LoVo (cell line): ENCODE results near the gene NR2C1.
A peak's percentile ranks its signal among the peaks of the same experiment; 100 is the strongest.

ENCODE experiments used
- DNase-seq: peaks from one replicate; pipeline ENCODE4 v3.0.0-alpha.2; 2016; ENCODE audit warnings: low spot score

NR2C1 gene

DNA sequence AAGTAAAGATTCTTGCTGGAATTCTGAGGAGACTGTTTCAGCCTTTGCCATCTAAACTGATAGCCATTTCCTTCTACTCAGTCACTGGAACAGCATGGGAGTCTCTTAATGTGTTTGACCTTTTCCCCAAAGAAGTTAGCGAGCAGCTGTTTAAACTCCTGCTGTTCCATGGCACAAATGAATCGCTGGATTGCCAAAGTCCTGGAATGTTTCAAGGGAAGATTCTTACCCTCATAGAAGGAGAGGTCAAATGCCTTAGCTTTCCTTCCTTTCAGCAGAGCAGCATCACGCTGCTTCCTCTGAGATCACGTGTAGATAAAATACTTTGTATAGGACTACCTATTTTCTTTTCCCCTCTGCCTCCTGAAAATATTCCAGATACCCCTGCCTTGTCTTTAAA is 10.5 kb upstream of the NR2C1 start:
- peak; percentile 35 for DNase-seq

- DNase-seq: no peak
These were observed 10.1 kb upstream of the NR2C1 start for GRCh38 chr12:95083471-95083870.

GRCh38 chr12:95077341-95077740 is 3.9 kb upstream of the NR2C1 start:
- no peak for DNase-seq

DNA sequence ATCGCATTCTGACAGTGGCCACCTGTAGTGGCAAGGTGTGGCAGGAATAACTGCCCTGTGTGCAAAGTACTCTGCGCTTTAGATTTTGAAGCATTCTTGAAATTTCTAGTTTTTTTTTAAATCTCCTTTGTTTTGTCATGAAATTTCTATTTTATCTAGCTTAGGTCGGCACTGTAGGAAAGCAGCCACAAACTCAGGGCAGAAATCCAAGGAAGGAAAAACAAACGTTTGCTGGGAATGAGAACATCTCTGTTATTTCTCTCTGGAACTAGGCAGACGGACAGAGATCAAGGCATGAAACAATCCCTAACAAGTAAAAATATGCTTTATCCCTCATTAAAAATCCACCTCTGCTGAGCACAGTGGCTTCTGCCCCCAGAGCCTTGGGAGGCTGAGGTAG is 1.3 kb upstream of the NR2C1 start:
- DNase-seq: no peak

GRCh38 chr12:95073698-95074520 is 491 bp upstream of the NR2C1 start:
- no peak for DNase-seq

DNA sequence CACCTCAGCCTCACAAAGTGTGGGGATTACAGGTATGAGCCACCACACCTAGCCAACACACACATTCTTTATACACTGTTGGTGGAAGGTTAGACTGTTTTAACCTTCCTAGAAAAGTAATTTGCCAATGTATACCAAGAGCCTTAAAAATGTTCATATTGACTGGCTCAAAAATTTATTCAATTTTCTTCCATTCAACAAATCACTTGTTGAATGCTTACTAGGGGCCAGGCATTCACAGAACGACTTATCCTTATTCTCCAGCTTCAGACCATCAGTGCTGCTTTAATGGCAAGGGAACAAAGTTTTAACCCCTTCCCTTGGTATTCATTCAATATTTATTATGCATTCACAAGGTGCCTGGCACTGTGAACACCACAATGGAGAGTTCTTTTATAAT is 3.0 kb downstream of the NR2C1 start:
- no peak for DNase-seq

GRCh38 chr12:95066091-95066855 is 7.1 kb downstream of the NR2C1 start:
- no peak for DNase-seq

- no peak for DNase-seq
These were observed 12.5 kb downstream of the NR2C1 start for GRCh38 chr12:95060951-95061350.

GRCh38 chr12:95059984-95060383 is 13.4 kb downstream of the NR2C1 start:
- DNase-seq: no peak

DNA sequence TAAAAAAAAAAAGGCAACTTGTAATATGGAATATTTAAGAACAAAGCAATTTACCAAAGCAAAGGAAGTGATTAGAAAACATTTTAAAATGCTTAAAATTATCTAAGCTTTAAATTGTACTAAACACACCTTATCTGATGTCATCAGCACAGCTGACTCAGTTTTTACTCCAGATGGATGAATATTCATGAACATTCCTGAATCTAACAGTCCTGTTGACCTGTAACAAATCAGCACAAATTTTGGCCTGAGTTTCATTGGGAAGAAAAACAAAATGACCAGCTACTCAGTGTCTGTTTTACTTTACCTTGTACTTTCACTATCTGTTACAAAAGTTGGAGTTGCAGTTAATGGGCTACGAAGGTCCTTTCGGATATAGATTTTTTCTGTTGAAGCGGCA is 16.0 kb downstream of the NR2C1 start:
- DNase-seq: no peak

- no peak for DNase-seq
These were observed 18.4 kb downstream of the NR2C1 start for GRCh38 chr12:95055057-95055456.

GRCh38 chr12:95054206-95054605 is 19.2 kb downstream of the NR2C1 start:
- no peak for DNase-seq

GRCh38 chr12:95051241-95051640 is 22.2 kb downstream of the NR2C1 start:
- DNase-seq: no peak

DNA sequence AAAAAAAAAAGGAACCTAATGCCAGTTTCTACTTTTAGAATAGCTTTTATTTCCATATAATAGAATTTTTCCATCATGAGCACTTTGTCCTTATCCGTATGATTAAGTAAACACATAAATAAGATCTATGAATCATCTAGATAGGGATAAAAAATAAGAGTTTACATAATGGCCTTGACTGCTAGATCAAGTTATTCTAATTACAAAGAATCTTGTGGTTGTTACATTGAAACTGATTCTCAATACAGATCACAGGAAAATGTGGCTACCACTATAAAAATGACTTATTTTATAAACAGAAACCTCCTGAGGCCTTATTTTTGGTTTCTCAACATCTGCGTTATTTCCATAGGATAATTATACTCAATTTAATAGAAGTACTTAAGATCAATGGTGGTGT is 35.5 kb downstream of the NR2C1 start:
- DNase-seq: no peak

- DNase-seq: no peak
These were observed 38.7 kb downstream of the NR2C1 start for GRCh38 chr12:95034750-95035149.

DNA sequence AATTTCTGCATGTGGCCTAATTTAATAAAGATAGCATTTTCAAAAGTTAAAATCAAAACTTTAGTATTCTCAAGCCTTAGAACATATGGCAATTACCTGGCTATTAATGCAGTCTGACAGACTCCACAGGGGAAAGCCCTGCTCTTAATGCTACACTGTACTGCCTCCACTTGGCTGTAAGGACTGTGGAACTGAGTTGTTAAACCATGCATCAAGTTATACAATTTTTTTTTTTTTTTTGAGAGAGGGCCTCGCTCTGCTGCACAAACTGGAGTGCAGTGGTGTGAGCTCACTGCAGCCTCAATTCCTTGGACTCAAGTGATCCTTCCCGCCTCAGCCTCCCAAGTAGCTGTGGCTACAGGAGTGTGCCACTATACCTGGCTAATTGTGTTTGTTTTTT is 50.9 kb downstream of the NR2C1 start:
- DNase-seq: no peak

- no peak for DNase-seq
These were observed 55.9 kb downstream of the NR2C1 start for GRCh38 chr12:95017482-95017881.

- DNase-seq: no peak
These were observed 57.3 kb downstream of the NR2C1 start for GRCh38 chr12:95016120-95016519.

DNA sequence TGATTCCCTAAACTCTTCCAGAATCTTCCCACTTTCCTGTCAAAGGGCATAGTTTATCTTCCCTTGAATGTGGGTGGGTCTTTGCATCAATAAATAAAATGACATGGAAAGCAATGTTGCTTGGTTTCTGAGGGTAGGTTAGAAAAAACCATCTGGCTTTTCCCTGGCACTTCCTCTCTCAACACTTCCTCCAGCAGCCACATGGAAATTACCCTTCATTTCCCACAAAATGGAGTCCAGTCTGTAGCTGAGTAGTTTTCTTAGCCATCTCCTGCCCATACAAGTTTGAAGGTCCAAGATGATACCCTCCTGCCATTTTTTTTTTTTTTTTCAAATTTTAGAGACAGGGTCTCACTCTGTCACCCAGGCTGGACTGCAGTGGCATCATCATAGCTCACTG is 58.9 kb downstream of the NR2C1 start:
- no peak for DNase-seq

- no peak for DNase-seq
These were observed 67.2 kb downstream of the NR2C1 start for GRCh38 chr12:95006206-95006605.

DNA sequence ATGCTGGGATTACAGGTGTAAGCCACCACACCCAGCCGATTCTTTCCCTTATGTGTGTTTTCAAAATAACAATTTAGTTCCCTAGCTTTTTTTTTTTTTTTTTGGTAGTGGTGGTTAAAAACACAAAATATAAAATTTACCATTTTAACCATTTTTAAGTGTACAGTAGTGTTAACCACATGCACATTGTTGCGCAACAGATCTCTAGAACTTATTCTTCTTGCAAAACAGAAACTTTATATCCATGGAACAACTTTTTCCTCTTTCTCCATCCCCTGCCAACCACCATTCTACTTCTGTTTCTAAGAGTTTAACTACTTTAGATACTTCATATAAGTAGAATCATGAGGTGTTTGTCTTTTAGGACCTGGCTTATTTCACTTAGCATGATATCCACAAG is 68.8 kb downstream of the NR2C1 start:
- no peak for DNase-seq

- no peak for DNase-seq
These were observed 69.5 kb downstream of the NR2C1 start for GRCh38 chr12:95003921-95004272.

DNA sequence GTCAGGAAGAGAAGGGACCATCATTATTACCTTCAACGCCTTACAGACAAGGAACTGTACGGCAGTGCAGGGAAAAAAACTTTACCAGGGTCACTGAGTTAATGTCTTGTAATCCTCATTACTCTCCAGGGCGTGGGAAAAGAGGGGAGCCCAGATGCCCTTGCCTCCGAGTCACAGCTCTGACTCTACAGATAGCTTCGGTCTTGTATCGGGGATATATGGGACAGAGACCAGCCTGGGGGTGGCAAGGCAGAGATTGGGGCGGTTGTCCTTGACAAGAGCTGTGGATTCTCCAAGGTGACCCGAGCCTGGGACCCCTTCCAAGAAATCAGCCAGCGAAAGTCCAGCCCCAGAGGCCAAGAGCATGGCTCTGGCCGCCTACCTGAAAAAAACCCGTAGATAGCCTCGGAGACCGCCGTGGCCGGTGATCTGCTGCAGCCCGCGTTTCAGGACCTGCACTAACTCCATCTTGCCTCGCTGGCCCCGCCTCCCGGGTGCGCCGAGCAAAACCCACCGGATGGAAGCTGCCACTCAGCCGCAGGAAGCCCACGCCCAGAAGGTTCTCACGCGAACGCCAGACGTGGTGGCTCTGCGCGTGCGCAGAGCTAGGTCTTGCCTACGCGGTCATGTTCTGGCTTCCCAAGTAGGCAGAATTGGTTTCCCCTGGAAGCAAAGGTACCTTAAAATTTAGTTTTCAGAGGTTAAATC is 70.1 kb downstream of the NR2C1 start, which contains the start of gene NDUFA12:
Gene NDUFA12 (minus strand): TSS at position 485 of the 708 bp plus-strand sequence. CDS start 17 bp downstream, at position 468.
- DNase-seq: peak; percentile 100
